Lung (tissue), 12 donors: ENCODE results near the gene GPC5. TPM values are rescaled to one million over a fixed set of nuclear protein-coding genes. Genes with fewer than 3 reads are reported as not detected.

Experiments
- ATAC-seq: fragments of 200-7000 bp; cut with Tn5 transposase; one replicate; pipeline ENCODE4 v1.9.1; 2020; ENCODE audit warnings: moderate number of reproducible peaks; ENCODE audit not compliant: insufficient read depth, low FRiP score
- DNase-seq, 3 donors: peaks; one replicate each; pipeline ENCODE4 v3.0.0-alpha.2; 2013 to 2017
- H3K27ac ChIP-seq, 2 donors: one replicate each; pipeline ENCODE4 v1.5.1; 2013; ENCODE audit warnings: mild to moderate bottlenecking in 2 of 2, moderate library complexity in 2 of 2, control low read depth in 1 of 2, inconsistent platforms in 1 of 2, low read depth in 1 of 2, low read length in 1 of 2
- H3K27me3 ChIP-seq, 3 donors: one replicate each; pipeline ENCODE4 v1.5.1; 2013; ENCODE audit warnings: low read length in 2 of 3; ENCODE audit not compliant: control insufficient read depth in 3 of 3, insufficient read depth in 3 of 3
- H3K36me3 ChIP-seq, 4 donors: one replicate each; pipeline ENCODE4 v1.5.1; 2013; ENCODE audit warnings: low read length in 4 of 4, mild to moderate bottlenecking in 1 of 4, moderate library complexity in 1 of 4; ENCODE audit not compliant: control insufficient read depth in 4 of 4, insufficient read depth in 4 of 4
- H3K4me1 ChIP-seq, 5 donors: one replicate each; pipeline ENCODE4 v1.5.1; 2013; ENCODE audit warnings: low read length in 5 of 5, mild to moderate bottlenecking in 2 of 5, moderate library complexity in 1 of 5; ENCODE audit not compliant: control insufficient read depth in 5 of 5, insufficient read depth in 5 of 5
- H3K4me3 ChIP-seq: one replicate; pipeline ENCODE4 v1.5.1; 2013; ENCODE audit warnings: mild to moderate bottlenecking, control low read depth, moderate library complexity
- H3K9ac ChIP-seq, 2 donors: one replicate each; pipeline ENCODE4 v1.5.1; 2013; ENCODE audit warnings: low read length in 2 of 2, control low read depth in 1 of 2; ENCODE audit not compliant: insufficient read depth in 1 of 2
- H3K9me3 ChIP-seq, 4 donors: one replicate each; pipeline ENCODE4 v1.5.1; 2013; ENCODE audit warnings: low read length in 3 of 4, mild to moderate bottlenecking in 1 of 4, moderate library complexity in 1 of 4; ENCODE audit not compliant: control insufficient read depth in 4 of 4, insufficient read depth in 3 of 4
- CTCF ChIP-seq: IDR thresholded peaks from 2 replicates; pipeline ENCODE4 v1.5.1; 2012; ENCODE audit warnings: mild to moderate bottlenecking; ENCODE audit errors: control extremely low read depth, extremely low read depth
- WGBS, 2 donors: extraction: QIAGEN DNeasy Blood & Tissue Kit; methylation state at CpG; one replicate each; pipeline ENCODE4 v1.1.7; 2013; 5-methylcytosine and 5-hydroxymethylcytosine counted together
- polyA plus RNA-seq, 2 donors: library from polyadenylated mRNA; stranded (reverse); fragments of 200-250 nt; gene quantifications; one replicate each; pipeline ENCODE4 v1.2.1, GENCODE V29; 2013
- total RNA-seq, 2 donors: library from RNA; depleted of rRNA in 1 of 2; stranded (reverse); fragments of >200 nt in 1 of 2; gene quantifications; one replicate each; pipeline ENCODE4 v1.2.1, GENCODE V29; 2014 to 2021
- donor health status: control.
- donor health status: control.
- donor health status: Bipolar disorder and iron deficiency.
- donor health status: healthy.
- donor health status: DM: yes; HTN: yes; CAD: no.

Gene GPC5
- total and polyA plus RNA-seq, 4 donors = 0.55 to 37.3 (median 4.4) TPM

- no peaks in the 10 kb centered on the region for H3K36me3 ChIP-seq
- ATAC-seq = no peak
- no peak overlapping the region for H3K27ac ChIP-seq
- DNase-seq = no peak
- H3K4me3 ChIP-seq = no peak overlapping the region
- H3K4me1 ChIP-seq = no peaks in the 10 kb centered on the region
- H3K9me3 ChIP-seq = no peaks in the 10 kb centered on the region
- no peak for TF ChIP-seq CTCF
- H3K27me3 ChIP-seq = no peaks in the 10 kb centered on the region
- 63 to 69% methylated on average over 5 of the region's 5 CpGs for WGBS, 2 donors
- no peak overlapping the region for H3K9ac ChIP-seq
Measured at GRCh38 chr13:91557328-91558090, 159.1 kb downstream of the GPC5 start.

- WGBS, 2 donors = 52 to 57% methylated on average over 5 of the region's 5 CpGs
- ATAC-seq (no peak), DNase-seq (peak; percentile 58 to 81 (median 71))
- Histone ChIP-seq H3K27ac (no peak overlapping the region), H3K27me3 (no peaks in the 10 kb centered on the region), H3K4me1 (peaks cover 0 to 3% (median 0%) of the 10 kb centered on the region in 5 donors), H3K36me3 (no peaks in the 10 kb centered on the region), H3K4me3 (no peak overlapping the region), H3K9ac (no peak overlapping the region), H3K9me3 (no peaks in the 10 kb centered on the region)
- no peak for TF ChIP-seq CTCF
Measured at GRCh38 chr13:91563799-91564198, 165.4 kb downstream of the GPC5 start.

- no peak overlapping the region for H3K27ac ChIP-seq
- WGBS, 2 donors = 76 to 84% methylated on average over 4 of the region's 4 CpGs
- no peaks in the 10 kb centered on the region for H3K9me3 ChIP-seq
- H3K9ac ChIP-seq = no peak overlapping the region
- no peaks in the 10 kb centered on the region for H3K27me3 ChIP-seq
- no peak for TF ChIP-seq CTCF
- H3K4me3 ChIP-seq = no peak overlapping the region
- DNase-seq (no peak), ATAC-seq (no peak)
- H3K36me3 ChIP-seq = no peaks in the 10 kb centered on the region
- peaks cover 0 to 3% (median 0%) of the 10 kb centered on the region in 5 donors for H3K4me1 ChIP-seq
Measured at GRCh38 chr13:91564396-91564795, 166.0 kb downstream of the GPC5 start.

GRCh38 chr13:91565296-91565695, 166.9 kb downstream of the GPC5 start:
- H3K27me3 ChIP-seq = no peaks in the 10 kb centered on the region
- TF ChIP-seq CTCF = no peak
- H3K4me1 ChIP-seq = peaks cover 0 to 3% (median 0%) of the 10 kb centered on the region in 5 donors
- no peak overlapping the region for H3K27ac ChIP-seq
- DNase-seq (peak in 2 of 3 donors; percentile 18 to 45), ATAC-seq (no peak)
- no peaks in the 10 kb centered on the region for H3K9me3 ChIP-seq
- H3K9ac ChIP-seq = no peak overlapping the region
- WGBS, 2 donors = 83 to 89% methylated on average over 5 of the region's 5 CpGs
- H3K36me3 ChIP-seq = no peaks in the 10 kb centered on the region
- no peak overlapping the region for H3K4me3 ChIP-seq
